ENCODE results near the gene NUDT22. TPM values are rescaled to one million over a fixed set of nuclear protein-coding genes. Genes with fewer than 3 reads are reported as not detected.

NUDT22 gene
- total and polyA plus RNA-seq, 2 of the 8 experiments (the other 6 are each of a cell fraction or from before 2014, with no cell fraction given), result 43.4 to 69.0 TPM

- H2BK5ac ChIP-seq (ENCODE audit: low read depth, low read length), result no peak overlapping the region
- WGBS, 2 experiments (ENCODE audit: extremely low coverage in 1 of 2, insufficient coverage in 1 of 2, insufficient read length in 1 of 2, insufficient replicate concordance in 2 of 2, low coverage in 1 of 2, low lambda C conversion rate in 2 of 2, missing lambda C conversion rate in 1 of 2), result 94% methylated on average over 5 of the region's 5 CpGs; no CpG with 5 or more reads in 1 of the 2 experiments
- H3K4me1 ChIP-seq (replicated peaks in 1 of 4; ENCODE audit: control insufficient read depth in 3 of 4, insufficient read depth in 4 of 4, low read length in 3 of 4), result peaks cover 0 to 2% (median 0%) of the 10 kb centered on the region in 4 experiments; a peak in 1 of 7 replicates
- H3K79me2 ChIP-seq (ENCODE audit: control insufficient read depth in 1 of 2, insufficient read depth in 2 of 2, low read length in 2 of 2), result peaks cover 12 to 15% of the 10 kb centered on the region in 2 experiments
- no peaks in the 10 kb centered on the region for H3K27me3 ChIP-seq (replicated peaks in 1 of 4; ENCODE audit: control insufficient read depth in 3 of 4, extremely low read depth in 1 of 4, insufficient read depth in 3 of 4, low read length in 3 of 4)
- no peak overlapping the region for H3K4me2 ChIP-seq (ENCODE audit: insufficient read depth in 1 of 2, low read depth in 2 of 2, low read length in 2 of 2)
- no peak overlapping the region for H4K5ac ChIP-seq (ENCODE audit: insufficient read length, low read depth, low read length)
- no peak overlapping the region for H2AK5ac ChIP-seq (ENCODE audit: low read depth, low read length)
- peaks cover 32 to 61% (median 50%) of the 10 kb centered on the region in 4 experiments for H3K36me3 ChIP-seq (ENCODE audit: control insufficient read depth in 2 of 4, insufficient read depth in 4 of 4, low read length in 3 of 4)
- no peak overlapping the region for H3K4me3 ChIP-seq (ENCODE audit: extremely low read depth in 1 of 4, insufficient read depth in 2 of 4, low read depth in 3 of 4, low read length in 4 of 4)
- H3K9me3 ChIP-seq (ENCODE audit: insufficient read depth in 2 of 2, low read depth in 1 of 2, low read length in 1 of 2), result no peaks in the 10 kb centered on the region
- peaks cover 18 to 28% of the 10 kb centered on the region in 2 experiments for H4K20me1 ChIP-seq (replicated peaks in 1 of 2; ENCODE audit: control insufficient read depth in 1 of 2, insufficient read depth in 2 of 2, low read length in 2 of 2)
- no peak overlapping the region for H3K27ac ChIP-seq (ENCODE audit: low read depth, low read length)
- no peak for DNase-seq (ENCODE audit: low read depth in 1 of 2, low spot score in 2 of 2)
- no peak overlapping the region for H2BK12ac ChIP-seq (ENCODE audit: low read depth, low read length)
- no peak overlapping the region for H2AFZ ChIP-seq (ENCODE audit: low read length)
- peaks cover 11% of the 10 kb centered on the region for H3K79me1 ChIP-seq (ENCODE audit: low read depth, low read length)
- ChIA-PET POLR2A (ENCODE audit: partially characterized antibody) (interaction anchor here (0.6 to 12.4 kb wide), 5 partner anchors 14 to 112 kb away, joined by 3 to 186 read pairs (median 4); partner anchors contain the start of genes ESRRA and FERMT3), CTCF (ENCODE audit: partially characterized antibody) (interaction anchor here (1.4 to 4.0 kb wide), 3 partner anchors 13 to 51 kb away, joined by 3 to 30 read pairs (median 5); partner anchors contain the start of gene FERMT3)
- H4K8ac ChIP-seq (ENCODE audit: extremely low read depth, insufficient read depth, low read length), result no peak overlapping the region
- no peak overlapping the region for H3K14ac ChIP-seq (ENCODE audit: insufficient read length)
- no peak overlapping the region for H3K23ac ChIP-seq (ENCODE audit: insufficient read length)
- no peak overlapping the region for H4K91ac ChIP-seq (replicated peaks; ENCODE audit: insufficient read length, low read length)
- H3K56ac ChIP-seq (replicated peaks; ENCODE audit: insufficient read length, low read depth, low read length), result no peak overlapping the region
- H3K4ac ChIP-seq (replicated peaks; ENCODE audit: insufficient read length, low read depth, low read length), result no peak overlapping the region
- H2BK15ac ChIP-seq (ENCODE audit: low read length), result no peak overlapping the region
- TF ChIP-seq SIN3A (conservative IDR thresholded peaks at IDR 0.05 in 1 of 2, IDR thresholded peaks at IDR 0.05 in 1 of 2; ENCODE audit: low read depth in 1 of 2, low read length in 2 of 2) (no peak), ASH2L (IDR thresholded peaks at IDR 0.05; ENCODE audit: low read length) (no peak), RNF2 (IDR thresholded peaks at IDR 0.05; ENCODE audit: borderline replicate concordance, low read depth, low read length, missing control alignments, poor library complexity, severe bottlenecking) (no peak), KDM1A (IDR thresholded peaks at IDR 0.05; ENCODE audit: borderline replicate concordance, low read length) (no peak), KDM5A (IDR thresholded peaks at IDR 0.05; ENCODE audit: low read length) (no peak)
- H2BK120ac ChIP-seq (replicated peaks; ENCODE audit: low read depth, low read length), result no peak overlapping the region
- no peak overlapping the region for H3K9ac ChIP-seq (replicated peaks in 1 of 4; ENCODE audit: extremely low read depth in 1 of 4, low read depth in 3 of 4, low read length in 3 of 4)
- no peaks in the 10 kb centered on the region for H3K23me2 ChIP-seq (ENCODE audit: low read depth, low read length)
- H2BK20ac ChIP-seq (ENCODE audit: low read length), result no peak overlapping the region
- FAIRE-seq, result no peak
- no peak overlapping the region for H3K18ac ChIP-seq (ENCODE audit: extremely low read depth, low read length)
Measured at GRCh38 chr11:64192434-64192833, 33.6 kb upstream of the NUDT22 start.

Data from H1 (cell line).